Thoracic aorta (tissue), 2 donors: Measurements from ENCODE around the gene F13A1. TPM values are rescaled to one million over a fixed set of nuclear protein-coding genes. Genes with fewer than 3 reads are reported as not detected.

ENCODE experiments used
- ATAC-seq: fragments of 150-250 bp; one replicate; pipeline ENCODE4 v1.8.0; 2017; ENCODE audit warnings: low read depth; ENCODE audit not compliant: insufficient number of reproducible peaks, low FRiP score
- DNase-seq: peaks from one replicate; pipeline ENCODE4 v3.0.0-alpha.2; 2020; ENCODE audit warnings: low spot score
- H3K27ac ChIP-seq, 2 donors: fragments of 200-600 bp; sonication (generic); 1 replicate in 1 of 2; 2 replicates in 1 of 2; pipeline ENCODE4 v1.5.1; 2016; ENCODE audit warnings: mild to moderate bottlenecking in 2 of 2, moderate library complexity in 2 of 2
- H3K27me3 ChIP-seq: fragments of 200-600 bp; sonication (generic); replicated peaks from 2 replicates; pipeline ENCODE4 v1.6.0; 2016; ENCODE audit warnings: mild to moderate bottlenecking; ENCODE audit not compliant: insufficient read depth
- H3K36me3 ChIP-seq: fragments of 200-600 bp; sonication (generic); one replicate; pipeline ENCODE4 v1.5.1; 2016
- H3K4me1 ChIP-seq, 2 donors: fragments of 200-600 bp; sonication (generic); 1 replicate in 1 of 2; 2 replicates in 1 of 2; pipeline versions ENCODE4 v1.5.1 to v1.6.0; 2016; ENCODE audit warnings: low read depth in 2 of 2, mild to moderate bottlenecking in 1 of 2; ENCODE audit not compliant: control insufficient read depth in 1 of 2
- H3K4me3 ChIP-seq: fragments of 200-600 bp; sonication (generic); 2 replicates; pipeline ENCODE4 v1.5.1; 2016; ENCODE audit warnings: mild to moderate bottlenecking
- H3K9me3 ChIP-seq: fragments of 200-600 bp; sonication (generic); 2 replicates; pipeline ENCODE4 v1.5.1; 2016
- total RNA-seq, 2 donors: library from RNA; depleted of rRNA; stranded (reverse); fragments of >200 nt; gene quantifications; one replicate each; pipeline versions ENCODE4 v1.1.0 to v1.2.3, GENCODE V29; 2016
- TF ChIP-seq, protein P1 (sequence below): fragments of 200-600 bp; sonication (generic); IDR thresholded peaks from one replicate; pipeline ENCODE4 v1.5.1; 2019; ENCODE audit warnings: antibody characterized with exemption

Gene F13A1
- total RNA-seq, 2 donors from 2014 or later = 156 to 228 TPM

DNA sequence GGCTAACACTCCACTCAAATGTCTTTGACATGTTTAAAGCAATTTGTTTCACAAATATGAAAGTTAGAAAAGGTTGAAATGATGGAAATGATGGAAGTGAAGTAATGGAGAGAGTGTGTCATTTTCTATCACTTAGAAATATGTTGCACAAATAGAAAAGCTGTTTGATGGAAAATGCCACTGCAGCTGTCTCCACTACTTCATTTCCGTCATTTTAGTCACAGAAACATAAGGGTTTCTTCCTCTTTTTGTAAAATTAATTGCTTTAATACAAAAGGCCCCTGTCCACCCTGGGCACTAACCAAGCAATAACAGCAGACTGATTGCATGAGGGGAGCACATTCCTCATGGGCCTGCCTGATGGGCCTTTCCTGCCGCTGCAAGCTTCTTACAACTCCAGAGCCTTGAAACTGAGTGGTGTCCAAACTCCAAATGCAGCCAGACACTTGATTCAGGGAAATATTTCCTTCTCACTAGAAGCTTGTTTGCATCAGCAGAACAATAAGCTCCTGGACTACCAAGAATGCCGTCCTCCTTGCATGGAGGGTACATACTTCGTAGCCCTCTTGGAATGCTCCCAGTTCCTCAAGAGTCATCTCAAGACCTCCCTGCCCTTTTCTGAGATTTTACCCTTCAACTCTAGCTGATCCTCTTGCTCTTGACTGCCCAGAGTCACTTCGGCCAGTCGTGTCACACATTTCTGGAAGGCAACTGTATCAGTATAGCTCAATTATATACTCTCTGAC is 36.1 kb downstream of the F13A1 start:
- Histone ChIP-seq H3K27me3 (no peaks in the 10 kb centered on the region), H3K27ac (no peak overlapping the region), H3K9me3 (no peaks in the 10 kb centered on the region), H3K36me3 (no peaks in the 10 kb centered on the region), H3K4me1 (no peaks in the 10 kb centered on the region), H3K4me3 (no peak overlapping the region)
- DNase-seq (no peak), ATAC-seq (no peak)
- TF ChIP-seq, protein P1, sequence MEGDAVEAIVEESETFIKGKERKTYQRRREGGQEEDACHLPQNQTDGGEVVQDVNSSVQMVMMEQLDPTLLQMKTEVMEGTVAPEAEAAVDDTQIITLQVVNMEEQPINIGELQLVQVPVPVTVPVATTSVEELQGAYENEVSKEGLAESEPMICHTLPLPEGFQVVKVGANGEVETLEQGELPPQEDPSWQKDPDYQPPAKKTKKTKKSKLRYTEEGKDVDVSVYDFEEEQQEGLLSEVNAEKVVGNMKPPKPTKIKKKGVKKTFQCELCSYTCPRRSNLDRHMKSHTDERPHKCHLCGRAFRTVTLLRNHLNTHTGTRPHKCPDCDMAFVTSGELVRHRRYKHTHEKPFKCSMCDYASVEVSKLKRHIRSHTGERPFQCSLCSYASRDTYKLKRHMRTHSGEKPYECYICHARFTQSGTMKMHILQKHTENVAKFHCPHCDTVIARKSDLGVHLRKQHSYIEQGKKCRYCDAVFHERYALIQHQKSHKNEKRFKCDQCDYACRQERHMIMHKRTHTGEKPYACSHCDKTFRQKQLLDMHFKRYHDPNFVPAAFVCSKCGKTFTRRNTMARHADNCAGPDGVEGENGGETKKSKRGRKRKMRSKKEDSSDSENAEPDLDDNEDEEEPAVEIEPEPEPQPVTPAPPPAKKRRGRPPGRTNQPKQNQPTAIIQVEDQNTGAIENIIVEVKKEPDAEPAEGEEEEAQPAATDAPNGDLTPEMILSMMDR = no peak

DNA sequence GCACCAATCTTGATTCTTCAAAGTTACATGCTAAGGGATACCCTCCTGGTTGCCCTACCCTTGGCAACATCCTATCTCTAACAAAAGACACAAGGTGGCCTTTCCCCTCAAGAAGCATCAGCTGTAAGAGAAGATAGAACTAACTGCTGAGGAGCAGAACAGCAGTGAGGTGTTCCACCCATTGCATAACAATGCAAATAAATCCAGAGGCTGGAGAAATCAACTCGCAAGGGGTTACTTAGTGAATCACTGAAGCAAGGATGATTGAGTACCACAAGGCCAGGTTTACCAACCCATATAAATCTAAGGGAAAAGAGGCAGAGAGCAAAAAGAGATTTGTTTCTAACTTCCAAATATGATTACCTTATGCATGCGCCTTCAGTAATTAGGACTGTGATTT is 36.7 kb downstream of the F13A1 start:
- H3K36me3 ChIP-seq = no peaks in the 10 kb centered on the region
- no peak overlapping the region for H3K4me3 ChIP-seq
- H3K27ac ChIP-seq = no peak overlapping the region
- H3K27me3 ChIP-seq = no peaks in the 10 kb centered on the region
- H3K4me1 ChIP-seq = no peaks in the 10 kb centered on the region
- TF ChIP-seq, protein P1 = no peak
- no peak for DNase-seq
- ATAC-seq = no peak
- H3K9me3 ChIP-seq = no peaks in the 10 kb centered on the region

DNA sequence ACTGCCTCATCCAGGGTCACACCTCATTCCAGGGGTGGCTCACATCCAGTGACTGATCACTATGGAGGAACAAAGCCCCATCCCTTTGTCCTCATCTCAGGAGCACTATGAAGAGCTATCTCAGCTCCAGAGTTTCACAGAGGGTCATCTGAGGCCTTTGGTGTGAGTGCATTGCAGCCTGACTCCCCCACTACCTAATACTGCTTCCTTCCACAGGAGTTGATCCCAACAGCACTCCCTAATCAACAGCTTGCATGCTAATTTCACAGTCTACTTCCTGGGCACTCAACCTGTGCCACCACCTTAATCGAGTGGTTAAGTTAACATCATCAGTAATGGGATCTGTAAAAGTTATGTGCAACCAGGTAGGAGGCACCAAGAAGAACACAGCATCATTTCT is 37.7 kb downstream of the F13A1 start:
- no peaks in the 10 kb centered on the region for H3K27me3 ChIP-seq
- no peaks in the 10 kb centered on the region for H3K4me1 ChIP-seq
- TF ChIP-seq, protein P1 = no peak
- H3K9me3 ChIP-seq = no peaks in the 10 kb centered on the region
- DNase-seq (no peak), ATAC-seq (no peak)
- no peak overlapping the region for H3K4me3 ChIP-seq
- H3K36me3 ChIP-seq = no peaks in the 10 kb centered on the region
- H3K27ac ChIP-seq = no peak overlapping the region

DNA sequence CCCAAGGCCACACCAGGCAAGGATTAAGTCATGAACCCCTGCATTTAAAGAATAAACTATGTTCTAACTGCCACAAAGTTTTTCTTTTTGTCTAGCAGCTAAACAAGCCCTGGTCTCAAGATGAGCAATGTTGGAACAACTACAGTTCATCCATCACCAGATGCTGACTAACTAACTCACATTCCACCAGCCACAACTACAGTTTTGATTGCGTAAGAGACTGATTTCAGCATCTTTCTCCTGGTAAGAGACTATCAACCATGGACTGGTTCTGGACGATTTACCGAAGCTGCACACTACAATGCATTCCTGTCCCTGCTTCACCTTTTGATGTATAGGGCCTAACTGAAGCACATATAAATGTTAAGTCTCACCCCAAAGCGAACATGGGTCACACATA is 43.0 kb downstream of the F13A1 start:
- no peak for ATAC-seq
- H3K9me3 ChIP-seq = no peaks in the 10 kb centered on the region

DNA sequence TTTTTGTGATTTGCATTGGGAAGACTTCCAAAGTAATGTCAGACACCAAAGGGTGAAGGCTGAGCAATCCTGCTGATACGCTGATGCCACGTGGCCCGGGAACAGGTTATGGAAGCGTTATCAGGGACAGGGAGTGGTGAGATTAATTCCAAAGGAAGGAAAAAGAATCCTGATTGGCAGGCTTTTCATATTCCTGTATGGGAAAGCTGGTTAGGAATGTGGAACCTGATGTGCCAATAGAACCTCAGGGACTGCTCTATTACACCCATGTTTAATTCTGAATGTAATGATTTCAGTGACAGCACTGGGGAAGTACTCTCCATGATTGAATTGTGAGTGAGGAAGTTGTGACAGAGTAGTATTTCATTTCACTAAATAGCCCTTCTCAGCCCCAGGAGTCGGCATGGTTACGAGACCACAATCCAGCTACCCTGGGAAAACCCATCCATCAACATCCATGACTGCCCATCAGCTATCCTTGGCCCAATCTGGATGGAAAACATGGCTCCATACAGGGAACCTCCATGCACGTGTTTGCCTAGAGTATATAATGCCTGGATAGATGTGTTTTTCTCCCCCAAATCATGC is 49.4 kb downstream of the F13A1 start:
- Histone ChIP-seq H3K9me3 (no peaks in the 10 kb centered on the region), H3K4me3 (no peak overlapping the region), H3K4me1 (no peaks in the 10 kb centered on the region), H3K27ac (no peak overlapping the region), H3K36me3 (no peaks in the 10 kb centered on the region), H3K27me3 (no peaks in the 10 kb centered on the region)
- no peak for DNase-seq
- TF ChIP-seq, protein P1 = no peak
- ATAC-seq = no peak

More for the DNA sequence above, 43.0 kb downstream of the F13A1 start:
- H3K4me3 ChIP-seq = no peak overlapping the region
- H3K27ac ChIP-seq = no peak overlapping the region
- H3K27me3 ChIP-seq = no peaks in the 10 kb centered on the region
- H3K36me3 ChIP-seq = no peaks in the 10 kb centered on the region
- DNase-seq = no peak
- H3K4me1 ChIP-seq = no peaks in the 10 kb centered on the region
- TF ChIP-seq, protein P1 = no peak
